Stomach (tissue), 4 donors: ENCODE measurements around the gene TMEM181.
A peak's percentile ranks its signal among the peaks of the same experiment; 100 is the strongest.

Source experiments
- CTCF ChIP-seq, 7 experiments: fragments of 450-650 bp in 4 of 7; fragments of 200-600 bp in 3 of 7; sonication (generic) in 3 of 7; IDR thresholded peaks; one replicate each; pipeline ENCODE4 v1.5.1; 2016 to 2019; ENCODE audit warnings: antibody characterized with exemption in 7 of 7, control low read depth in 2 of 7, mild to moderate bottlenecking in 1 of 7
- EP300 ChIP-seq: sonication (generic); formaldehyde crosslinking; IDR thresholded peaks from one replicate; pipeline ENCODE4 v1.6.1; 2017; ENCODE audit warnings: antibody characterized with exemption

GRCh38 chr6:158653577-158654354 is 93.9 kb downstream of the TMEM181 start:
- TF ChIP-seq CTCF (IDR thresholded peaks at IDR 0.05) (no peak), EP300 (peak; percentile 42)
